Esophagus muscularis mucosa (tissue), 4 donors: ENCODE measurements around the gene ABI3BP.

ENCODE experiments used
- EP300 ChIP-seq: sonication (generic); formaldehyde crosslinking; IDR thresholded peaks from one replicate; pipeline ENCODE4 v1.6.1; 2017; ENCODE audit warnings: antibody characterized with exemption
- POLR2A ChIP-seq: fragments of 450-650 bp; IDR thresholded peaks from one replicate; pipeline ENCODE4 v1.6.1; 2017; ENCODE audit warnings: antibody characterized with exemption, moderate library complexity, mild to moderate bottlenecking, low read depth
- TF ChIP-seq, protein P1 (sequence below), 3 experiments: fragments of 200-600 bp in 2 of 3; fragments of 450-650 bp in 1 of 3; sonication (generic) in 2 of 3; IDR thresholded peaks; one replicate each; pipeline ENCODE4 v1.5.1; 2017 to 2019; ENCODE audit warnings: antibody characterized with exemption in 3 of 3, mild to moderate bottlenecking in 2 of 3, moderate library complexity in 1 of 3

DNA sequence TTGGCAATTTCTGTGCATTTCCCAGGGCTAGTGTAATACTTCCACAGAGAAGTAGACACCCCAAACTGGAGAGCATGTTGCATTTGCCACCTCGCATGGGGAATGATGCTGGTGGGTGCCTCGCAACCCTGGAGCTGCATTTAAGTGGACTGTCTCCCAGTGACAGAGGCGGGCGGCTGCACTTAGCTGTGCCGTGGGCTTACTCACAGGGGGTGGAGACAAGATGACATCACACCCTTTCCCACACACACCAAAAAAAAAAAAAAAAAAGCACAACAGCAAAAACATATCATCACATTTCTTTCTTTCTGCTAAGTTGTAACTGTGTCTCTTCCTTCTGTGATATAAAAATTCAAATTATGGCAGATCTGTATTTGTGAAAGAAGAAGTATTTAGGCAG is at the start of gene ABI3BP:
- TF ChIP-seq EP300 (no peak), POLR2A (no peak)
- TF ChIP-seq, protein P1, sequence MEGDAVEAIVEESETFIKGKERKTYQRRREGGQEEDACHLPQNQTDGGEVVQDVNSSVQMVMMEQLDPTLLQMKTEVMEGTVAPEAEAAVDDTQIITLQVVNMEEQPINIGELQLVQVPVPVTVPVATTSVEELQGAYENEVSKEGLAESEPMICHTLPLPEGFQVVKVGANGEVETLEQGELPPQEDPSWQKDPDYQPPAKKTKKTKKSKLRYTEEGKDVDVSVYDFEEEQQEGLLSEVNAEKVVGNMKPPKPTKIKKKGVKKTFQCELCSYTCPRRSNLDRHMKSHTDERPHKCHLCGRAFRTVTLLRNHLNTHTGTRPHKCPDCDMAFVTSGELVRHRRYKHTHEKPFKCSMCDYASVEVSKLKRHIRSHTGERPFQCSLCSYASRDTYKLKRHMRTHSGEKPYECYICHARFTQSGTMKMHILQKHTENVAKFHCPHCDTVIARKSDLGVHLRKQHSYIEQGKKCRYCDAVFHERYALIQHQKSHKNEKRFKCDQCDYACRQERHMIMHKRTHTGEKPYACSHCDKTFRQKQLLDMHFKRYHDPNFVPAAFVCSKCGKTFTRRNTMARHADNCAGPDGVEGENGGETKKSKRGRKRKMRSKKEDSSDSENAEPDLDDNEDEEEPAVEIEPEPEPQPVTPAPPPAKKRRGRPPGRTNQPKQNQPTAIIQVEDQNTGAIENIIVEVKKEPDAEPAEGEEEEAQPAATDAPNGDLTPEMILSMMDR (IDR thresholded peaks at IDR 0.05) = no peak
